Panc1 (cell line): ENCODE data around the gene KRTAP5-9. TPM values are rescaled to one million over a fixed set of nuclear protein-coding genes. Genes with fewer than 3 reads are reported as not detected.
"Not testable (repeated sequence)": the region's sequence is repeated elsewhere in the genome, so short reads cannot be mapped to it uniquely, and the experiment has no call there.

Experiments
- ATAC-seq: fragments of 200-7000 bp; cut with Tn5 transposase; 2 replicates; pipeline ENCODE4 v1.9.1; 2020; ENCODE audit warnings: mild to moderate bottlenecking, moderate library complexity
- BruUV-seq: library from RNA; stranded (reverse); fragments of 400-500 nt; replicated peaks from 2 replicates; lab custom pipeline; 2021; lab: Mats Ljungman, UMichigan
- CTCF ChIA-PET: fragments of 300-600 bp; sonication (Branson Sonifier 250); formaldehyde crosslinking; loops from one replicate; lab custom pipeline; 2022; ENCODE audit warnings: antibody characterized with exemption; lab: Charles Lee
- POLR2A ChIA-PET: fragments of 300-600 bp; sonication (Branson Sonifier 250); formaldehyde crosslinking; loops from one replicate; lab custom pipeline; 2022; ENCODE audit warnings: antibody characterized with exemption; lab: Charles Lee
- DNase-seq: peaks from one replicate; pipeline ENCODE4 v3.0.0-alpha.2; 2010; ENCODE audit warnings: low read depth, low spot score
- H3K27ac ChIP-seq: 2 replicates; pipeline ENCODE4 v1.5.1; 2011; ENCODE audit warnings: mild to moderate bottlenecking, low read length, inconsistent platforms
- H3K27me3 ChIP-seq: fragments of 200-500 bp; sonication (Bioruptor generic); 2 replicates; pipeline ENCODE4 v1.6.0; 2014; ENCODE audit warnings: low read length, inconsistent platforms; ENCODE audit not compliant: control insufficient read depth, insufficient read depth
- H3K36me3 ChIP-seq: fragments of 200-500 bp; sonication (Bioruptor generic); 2 replicates; pipeline ENCODE4 v1.5.1; 2014; ENCODE audit warnings: inconsistent platforms, mild to moderate bottlenecking, low read length, moderate library complexity; ENCODE audit not compliant: control insufficient read depth, insufficient read depth
- H3K4me1 ChIP-seq: 2 replicates; pipeline ENCODE4 v1.5.1; 2011; ENCODE audit warnings: inconsistent platforms, mild to moderate bottlenecking, low read length, moderate library complexity; ENCODE audit not compliant: control insufficient read depth, insufficient read depth
- H3K4me3 ChIP-seq, 2 experiments: 2 replicates each; pipeline ENCODE4 v1.5.1; 2011 to 2012; ENCODE audit warnings: low read depth in 2 of 2, low read length in 2 of 2, mild to moderate bottlenecking in 2 of 2, inconsistent platforms in 1 of 2, moderate library complexity in 1 of 2
- H3K9me3 ChIP-seq: fragments of 200-500 bp; sonication (Bioruptor generic); 2 replicates; pipeline ENCODE4 v1.5.1; 2014; ENCODE audit warnings: low read depth, mild to moderate bottlenecking, inconsistent platforms, low read length, moderate library complexity; ENCODE audit not compliant: control insufficient read depth, insufficient read depth
- CTCF ChIP-seq: fragments of 450-650 bp; IDR thresholded peaks from 2 replicates; pipeline ENCODE4 v1.5.1; 2017; ENCODE audit warnings: mild to moderate bottlenecking
- POLR2AphosphoS5 ChIP-seq: IDR thresholded peaks from 2 replicates; pipeline ENCODE4 v1.6.1; 2012; ENCODE audit warnings: mild to moderate bottlenecking, low read depth, low read length, moderate library complexity
- REST ChIP-seq, 2 experiments: IDR thresholded peaks; 2 replicates each; pipeline ENCODE4 v1.6.1; 2011 to 2012; ENCODE audit warnings: low read depth in 2 of 2, control low read depth in 1 of 2, low read length in 1 of 2, mild to moderate bottlenecking in 1 of 2, moderate library complexity in 1 of 2; ENCODE audit not compliant: insufficient read depth in 1 of 2
- SIN3A ChIP-seq: IDR thresholded peaks from 2 replicates; pipeline ENCODE4 v1.6.1; 2012; ENCODE audit warnings: low read depth, mild to moderate bottlenecking, low read length, moderate library complexity, borderline replicate concordance; ENCODE audit not compliant: insufficient read depth
- TCF7L2 ChIP-seq: IDR thresholded peaks from 2 replicates; pipeline ENCODE4 v1.6.1; 2011; ENCODE audit warnings: mild to moderate bottlenecking, low read depth, low read length, inconsistent platforms
- in situ Hi-C: cut with HindIII; loops from 2 replicates; pipeline ENCODE4 v1.10.0; 2016; ENCODE audit warnings: low sequenced_read_pairs, low pct_unique_long_range_greater_than_20kb
- intact Hi-C: fragments of 100-400 bp; cut with micrococcal nuclease; formaldehyde crosslinking; loops from one replicate; pipeline ENCODE4 v1.10.0; 2022; ENCODE audit not compliant: unreplicated experiment
- total RNA-seq: library from RNA; stranded (reverse); gene quantifications from one replicate; pipeline ENCODE4 v1.2.1, GENCODE V29; 2021; ENCODE audit not compliant: unreplicated experiment

Gene KRTAP5-9
- total RNA-seq, 1 experiment from 2014 or later, result not detected

GRCh38 chr11:71575723-71576424, 27.7 kb downstream of the KRTAP5-9 start:
- Histone ChIP-seq H3K27ac (no peak overlapping the region), H3K36me3 (no peaks in the 10 kb centered on the region), H3K27me3 (peaks cover 8% of the 10 kb centered on the region; the same call in 1 of the 2 replicates), H3K9me3 (no peaks in the 10 kb centered on the region), H3K4me3 (no peak overlapping the region), H3K4me1 (peaks cover 5% of the 10 kb centered on the region)
- TF ChIP-seq POLR2AphosphoS5 (no peak), TCF7L2 (no peak), CTCF (no peak), SIN3A (no peak), REST (IDR thresholded peaks at IDR 0.05; ENCODE audit: insufficient read depth in 1 of 2, low read depth in 2 of 2, low read length in 1 of 2) (no peak)
- ChIA-PET POLR2A (no interaction called here), CTCF (no interaction called here)
- ATAC-seq (no peak), DNase-seq (no peak)
- BruUV-seq, result no TSS peak
- in situ Hi-C loops, result no loop called here
- intact Hi-C loops, result no loop called here

- H3K4me3 ChIP-seq, BruUV-seq, CTCF ChIA-PET, H3K4me1 ChIP-seq, H3K9me3 ChIP-seq, DNase-seq, H3K36me3 ChIP-seq, ATAC-seq, intact Hi-C loops, in situ Hi-C loops, H3K27ac ChIP-seq, H3K27me3 ChIP-seq: not testable (repeated sequence)
- POLR2A ChIA-PET, result interaction anchor here (0.6 kb wide), 1 partner anchor 534 kb away, joined by 3 read pairs; no protein-coding TSS in a partner anchor
Observed at GRCh38 chr11:71576688-71577465, 28.7 kb downstream of the KRTAP5-9 start.
